Activated T-helper 2 cell treated with anti-CD3 and anti-CD28 coated beads, Interferon-gamma antibody, Interleukin-2, Interleukin-4, amounts not matched to agents 10 μg/mL and 5 μg/mL and 100 μg/mL, durations not matched to agents 14 hours and 24 hours and 36 hours (primary cell): ENCODE measurements around the gene TMOD1. TPM values are rescaled to one million over a fixed set of nuclear protein-coding genes. Genes with fewer than 3 reads are reported as not detected.
A peak's percentile ranks its signal among the peaks of the same experiment; 100 is the strongest.

ENCODE experiments used
- DNase-seq: peaks from one replicate; pipeline ENCODE4 v3.0.0; 2021; ENCODE audit warnings: low spot score
- H3K27ac Mint-ChIP-seq: one replicate; pipeline ENCODE4 v1.8.0; 2021; ENCODE audit warnings: mixed read lengths
- H3K27me3 Mint-ChIP-seq: one replicate; pipeline ENCODE4 v1.8.0; 2021; ENCODE audit warnings: low read depth, mixed read lengths
- H3K36me3 Mint-ChIP-seq: one replicate; pipeline ENCODE4 v1.8.0; 2021; ENCODE audit warnings: low read depth, mixed read lengths
- H3K4me1 Mint-ChIP-seq: one replicate; pipeline ENCODE4 v1.8.0; 2021; ENCODE audit warnings: low read depth, mixed read lengths
- H3K4me3 Mint-ChIP-seq: one replicate; pipeline ENCODE4 v1.8.0; 2021; ENCODE audit warnings: low read depth, mild to moderate bottlenecking, moderate library complexity, mixed read lengths
- H3K9me3 Mint-ChIP-seq: one replicate; pipeline ENCODE4 v1.8.0; 2021; ENCODE audit warnings: mixed read lengths
- intact Hi-C: fragments of 100-400 bp; cut with micrococcal nuclease; formaldehyde crosslinking; loops from one replicate; pipeline ENCODE4 v1.15.1; 2023
- total RNA-seq: library from RNA; stranded (reverse); gene quantifications from 2 replicates; pipeline ENCODE4 v1.2.3, GENCODE V29; 2022

Gene TMOD1
- total RNA-seq, 1 donor from 2014 or later = 0.96 TPM

GRCh38 chr9:97527626-97528528 lies 26.4 kb downstream of the TMOD1 start:
- Mint-ChIP-seq H3K27me3 (peaks cover 2% of the 10 kb centered on the region), H3K4me3 (no peak overlapping the region), H3K36me3 (no peaks in the 10 kb centered on the region), H3K27ac (no peak overlapping the region), H3K9me3 (no peaks in the 10 kb centered on the region), H3K4me1 (peaks cover 5% of the 10 kb centered on the region)
- DNase-seq = no peak
- intact Hi-C loops = no loop called here

DNA sequence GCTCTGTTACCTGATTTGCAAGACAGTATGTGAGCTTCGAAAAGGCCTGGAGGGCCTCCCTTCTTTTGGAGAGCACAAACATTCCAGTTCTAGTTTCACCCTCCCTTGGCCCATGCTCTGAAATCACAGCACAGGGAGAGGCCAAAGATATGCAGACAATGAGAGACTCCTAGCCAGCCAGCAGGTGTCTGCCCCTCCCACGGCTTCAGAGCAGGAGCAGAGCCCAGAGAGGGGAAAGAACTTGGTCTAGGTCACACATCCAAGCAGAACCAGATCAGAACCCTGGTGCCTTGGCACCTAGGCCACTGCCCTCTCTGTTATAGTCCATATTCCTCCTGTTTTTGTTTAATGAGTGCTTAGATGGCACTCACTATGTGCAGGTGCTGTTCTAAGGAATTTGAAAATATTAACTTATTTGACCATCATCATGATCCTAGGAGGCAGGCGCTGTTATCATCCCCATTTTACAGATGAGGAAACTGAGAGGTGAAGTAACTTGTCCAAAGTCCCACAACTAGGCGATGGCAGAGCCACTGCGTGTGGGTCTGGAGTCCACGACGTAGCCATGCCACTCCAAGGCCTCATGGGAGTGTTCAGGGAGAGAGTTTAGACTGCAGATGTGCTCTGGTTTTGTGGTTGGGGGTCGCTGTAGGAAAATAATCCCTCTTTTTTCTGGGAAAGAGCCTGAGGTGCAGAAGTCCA lies 27.2 kb downstream of the TMOD1 start:
- Mint-ChIP-seq H3K27me3 (peaks cover 2% of the 10 kb centered on the region), H3K36me3 (no peaks in the 10 kb centered on the region), H3K4me1 (peaks cover 5% of the 10 kb centered on the region), H3K27ac (no peak overlapping the region), H3K9me3 (no peaks in the 10 kb centered on the region), H3K4me3 (no peak overlapping the region)
- no peak for DNase-seq
- intact Hi-C loops = no loop called here

DNA sequence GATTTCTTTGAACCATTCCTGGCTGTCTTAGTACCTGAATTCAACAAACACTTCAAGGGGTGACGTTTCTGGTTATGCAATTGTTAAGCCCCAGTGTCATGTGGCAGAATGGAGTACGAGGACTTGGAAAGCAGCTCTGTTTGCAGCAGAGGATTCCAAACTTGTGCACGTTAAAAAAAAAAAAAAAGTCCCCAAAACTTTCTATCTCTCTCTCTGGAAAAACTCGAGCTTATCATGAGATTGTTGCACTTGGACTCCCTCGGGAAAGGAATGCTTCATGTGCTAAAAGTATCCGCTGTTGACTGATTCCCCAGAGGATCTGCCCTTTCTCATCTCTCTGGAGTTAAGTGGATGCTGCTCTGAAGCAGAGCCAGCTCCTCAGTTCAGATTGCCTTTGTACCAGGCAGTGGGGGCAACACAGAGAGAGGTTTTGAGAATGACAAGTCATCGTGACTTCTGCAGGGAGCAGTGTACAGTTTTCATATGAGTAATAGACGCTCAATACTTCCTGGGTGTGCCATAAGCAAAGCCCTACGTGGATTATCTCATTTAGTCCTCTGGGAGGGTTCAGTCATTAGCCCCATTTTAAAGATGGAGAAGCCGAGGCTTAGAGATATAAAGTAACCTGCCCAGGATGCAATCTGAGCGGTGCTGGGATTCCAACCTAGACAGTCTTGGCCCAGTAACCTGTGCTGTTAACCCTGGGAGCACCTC lies 28.1 kb downstream of the TMOD1 start:
- intact Hi-C loops = no loop called here

DNA sequence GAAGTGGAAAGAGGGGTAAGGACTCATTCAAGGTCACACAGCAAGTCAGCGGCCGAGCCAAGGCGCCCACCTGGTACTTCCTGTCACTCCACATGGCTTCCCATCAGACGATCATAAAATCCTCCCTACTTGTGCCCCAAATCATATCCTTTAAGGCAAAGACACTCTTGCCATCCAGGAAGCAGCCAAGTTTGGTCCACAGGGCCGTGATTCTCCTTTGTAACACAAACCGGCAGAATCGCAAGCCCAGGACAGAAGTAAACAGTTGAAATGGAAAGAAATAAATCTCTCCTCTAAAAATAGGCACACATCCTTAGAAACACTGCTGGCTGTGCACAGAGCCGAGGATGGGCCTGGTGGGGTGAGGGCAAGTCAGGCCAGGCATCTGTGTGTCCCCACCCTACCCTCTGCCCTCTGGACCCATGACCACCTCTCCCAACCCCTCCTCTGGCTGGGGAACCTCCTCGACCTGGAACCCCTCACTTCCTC lies 30.5 kb downstream of the TMOD1 start:
- Mint-ChIP-seq H3K9me3 (no peaks in the 10 kb centered on the region), H3K4me1 (peaks cover 5% of the 10 kb centered on the region), H3K27ac (no peak overlapping the region), H3K4me3 (no peak overlapping the region), H3K27me3 (peaks cover 4% of the 10 kb centered on the region), H3K36me3 (no peaks in the 10 kb centered on the region)
- intact Hi-C loops = no loop called here
- no peak for DNase-seq

More for the DNA sequence above, 28.1 kb downstream of the TMOD1 start:
- Mint-ChIP-seq H3K4me1 (peaks cover 5% of the 10 kb centered on the region), H3K4me3 (no peak overlapping the region), H3K27ac (peak overlapping the region; percentile 27), H3K27me3 (peaks cover 2% of the 10 kb centered on the region), H3K9me3 (no peaks in the 10 kb centered on the region), H3K36me3 (no peaks in the 10 kb centered on the region)
- no peak for DNase-seq

- no peaks in the 10 kb centered on the region for H3K9me3 Mint-ChIP-seq
- intact Hi-C loops = no loop called here
- DNase-seq = no peak
Observed at GRCh38 chr9:97534185-97534584, 32.7 kb downstream of the TMOD1 start.

DNA sequence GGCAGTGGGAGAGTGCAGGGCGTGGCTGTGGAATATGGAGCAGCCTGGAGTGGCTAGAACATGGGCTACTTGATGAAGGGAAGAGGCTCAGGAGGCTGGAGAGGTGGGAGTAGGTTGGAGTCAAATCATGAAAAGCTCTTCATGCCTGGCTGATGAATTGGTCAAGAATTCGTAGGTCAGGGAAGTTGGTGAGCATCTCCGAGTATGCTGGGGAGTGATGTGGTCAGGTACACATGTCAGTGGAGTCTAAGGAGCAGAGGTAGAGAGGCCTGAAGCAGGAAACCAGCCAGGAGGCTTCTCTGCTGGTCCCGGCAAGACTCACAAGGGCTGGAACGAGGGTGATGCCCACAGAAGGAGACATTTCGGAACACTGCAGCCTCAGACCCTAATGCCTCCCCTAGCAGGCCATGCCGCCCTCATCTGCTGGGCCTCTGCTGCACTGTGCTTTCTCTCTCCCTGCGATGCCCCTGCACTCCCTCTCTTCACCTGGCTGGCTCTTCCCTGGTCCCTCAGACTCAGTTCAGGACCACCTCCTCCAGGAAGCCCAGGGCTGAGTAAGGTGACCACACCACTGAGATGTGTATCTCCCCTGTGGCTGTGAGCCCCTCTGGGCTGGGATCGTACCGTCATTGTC lies 33.6 kb downstream of the TMOD1 start:
- Mint-ChIP-seq H3K9me3 (no peaks in the 10 kb centered on the region), H3K27me3 (peaks cover 15% of the 10 kb centered on the region), H3K4me1 (no peaks in the 10 kb centered on the region), H3K4me3 (no peak overlapping the region), H3K36me3 (no peaks in the 10 kb centered on the region), H3K27ac (no peak overlapping the region)
- DNase-seq = no peak
- intact Hi-C loops = no loop called here

More at GRCh38 chr9:97534185-97534584, 32.7 kb downstream of the TMOD1 start:
- no peak overlapping the region for H3K4me3 Mint-ChIP-seq
- H3K36me3 Mint-ChIP-seq = no peaks in the 10 kb centered on the region
- H3K27me3 Mint-ChIP-seq = peaks cover 11% of the 10 kb centered on the region
- H3K4me1 Mint-ChIP-seq = peaks cover 5% of the 10 kb centered on the region
- H3K27ac Mint-ChIP-seq = no peak overlapping the region

- Mint-ChIP-seq H3K27ac (no peak overlapping the region), H3K4me1 (no peaks in the 10 kb centered on the region), H3K4me3 (no peak overlapping the region), H3K27me3 (peaks cover 20% of the 10 kb centered on the region), H3K36me3 (no peaks in the 10 kb centered on the region), H3K9me3 (no peaks in the 10 kb centered on the region)
- DNase-seq = no peak
- intact Hi-C loops = no loop called here
Observed at GRCh38 chr9:97535771-97536170, 34.3 kb downstream of the TMOD1 start.

DNA sequence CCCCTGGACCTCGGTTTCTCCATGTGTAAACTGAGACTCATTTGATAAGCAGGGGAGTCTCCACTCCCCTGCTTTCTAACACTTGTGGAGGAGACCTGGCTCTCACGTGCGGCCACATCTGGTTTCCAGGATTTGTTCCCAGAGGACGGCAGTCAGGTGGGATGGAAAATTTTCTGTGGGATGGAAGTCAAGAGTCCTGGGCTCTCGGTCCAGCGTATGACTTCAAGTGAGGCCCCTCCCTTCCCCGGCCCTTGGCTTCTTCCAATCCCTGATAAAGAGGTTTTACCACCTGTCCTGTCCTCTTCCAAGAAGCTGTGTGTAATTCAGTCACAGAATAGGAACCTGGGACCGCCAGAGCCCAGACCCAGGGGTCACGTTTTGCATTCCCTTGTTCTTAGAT lies 35.0 kb downstream of the TMOD1 start:
- H3K27ac Mint-ChIP-seq = no peak overlapping the region
- H3K4me1 Mint-ChIP-seq = no peaks in the 10 kb centered on the region
- H3K4me3 Mint-ChIP-seq = no peak overlapping the region
- H3K36me3 Mint-ChIP-seq = no peaks in the 10 kb centered on the region
- DNase-seq = no peak
- H3K9me3 Mint-ChIP-seq = no peaks in the 10 kb centered on the region
- peaks cover 20% of the 10 kb centered on the region for H3K27me3 Mint-ChIP-seq
- intact Hi-C loops = no loop called here

DNA sequence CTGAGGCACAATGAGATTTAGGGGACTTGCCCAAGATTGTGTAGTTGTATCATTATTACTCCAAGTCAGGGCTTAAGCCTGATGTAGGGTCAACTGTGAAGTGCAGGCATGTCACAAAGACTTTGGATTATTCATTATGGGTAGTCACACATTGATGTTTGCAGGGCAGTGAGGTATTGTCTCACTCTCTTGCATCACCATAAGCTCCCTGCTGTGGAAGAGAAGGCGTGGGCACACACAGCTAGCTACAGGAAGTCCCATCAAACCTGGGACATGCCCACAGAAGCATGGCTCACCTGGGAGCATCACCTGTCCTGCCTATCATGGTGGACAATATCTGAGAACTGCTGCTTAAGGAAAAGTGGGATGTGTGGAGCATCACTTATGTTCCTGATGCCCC lies 42.1 kb downstream of the TMOD1 start:
- Mint-ChIP-seq H3K27me3 (peaks cover 16% of the 10 kb centered on the region), H3K4me3 (no peak overlapping the region)

DNA sequence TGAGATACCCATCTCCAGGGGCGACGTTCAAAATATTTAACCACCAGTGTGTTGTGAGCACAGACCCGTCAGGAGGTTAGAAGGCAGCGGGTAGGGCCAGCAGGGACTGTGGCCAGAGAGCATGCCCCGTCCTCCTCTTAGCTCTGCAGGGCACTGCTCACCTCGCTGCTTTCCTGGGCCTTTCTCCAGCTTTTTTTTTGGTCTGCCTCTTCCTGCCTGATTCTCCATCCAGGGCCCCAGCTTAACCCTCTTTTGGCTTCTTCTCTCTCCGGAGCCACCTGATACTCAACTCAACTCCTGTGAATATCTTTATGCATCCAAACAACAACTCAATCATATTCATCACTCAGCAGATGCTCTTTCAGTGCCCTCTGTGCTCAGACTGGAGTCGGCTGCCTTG lies 44.0 kb downstream of the TMOD1 start:
- H3K9me3 Mint-ChIP-seq = no peaks in the 10 kb centered on the region
- no peak for DNase-seq
- no peak overlapping the region for H3K27ac Mint-ChIP-seq
- peaks cover 13% of the 10 kb centered on the region for H3K27me3 Mint-ChIP-seq
- H3K36me3 Mint-ChIP-seq = no peaks in the 10 kb centered on the region
- intact Hi-C loops = no loop called here
- H3K4me1 Mint-ChIP-seq = no peaks in the 10 kb centered on the region
- no peak overlapping the region for H3K4me3 Mint-ChIP-seq

More for the DNA sequence above, 42.1 kb downstream of the TMOD1 start:
- DNase-seq = no peak
- intact Hi-C loops = no loop called here
- Mint-ChIP-seq H3K27ac (no peak overlapping the region), H3K4me1 (no peaks in the 10 kb centered on the region), H3K9me3 (no peaks in the 10 kb centered on the region), H3K36me3 (no peaks in the 10 kb centered on the region)

DNA sequence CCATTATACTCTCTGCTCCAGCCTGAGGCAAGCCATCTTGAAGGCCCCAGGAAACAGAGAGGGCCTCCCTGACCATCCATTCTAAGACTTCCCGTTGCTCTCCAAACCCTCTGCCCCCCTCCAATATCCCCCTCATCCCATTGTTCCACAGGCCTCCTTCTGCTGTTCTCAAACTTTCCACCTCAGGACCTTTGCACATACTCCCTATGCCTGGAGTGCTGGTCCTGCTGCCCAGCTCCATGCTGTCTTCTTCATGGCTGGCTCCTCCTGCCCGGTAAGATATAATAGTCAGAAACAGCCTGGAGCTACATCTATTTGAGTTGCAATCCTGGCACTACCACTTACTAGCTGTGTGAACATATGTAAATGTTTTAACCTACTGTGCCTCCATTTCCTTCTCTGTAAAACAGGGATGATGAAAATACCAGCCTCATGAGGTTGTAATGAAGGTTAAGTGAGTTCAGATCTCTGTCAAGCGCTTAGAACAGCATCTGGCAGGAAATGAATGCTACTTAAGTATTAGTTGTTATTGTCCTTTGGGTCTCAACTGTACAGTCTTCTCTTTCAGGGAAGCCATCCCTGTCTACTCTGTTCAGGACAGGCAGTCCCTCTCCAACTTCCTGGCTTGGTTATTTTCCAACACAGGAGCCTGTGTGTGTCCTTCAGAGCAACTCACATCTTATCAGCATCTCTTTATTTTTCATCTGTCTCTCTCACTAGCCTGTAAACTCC lies 45.8 kb downstream of the TMOD1 start:
- intact Hi-C loops = no loop called here

GRCh38 chr9:97548379-97548778 lies 46.9 kb downstream of the TMOD1 start:
- intact Hi-C loops = no loop called here
- Mint-ChIP-seq H3K4me1 (no peaks in the 10 kb centered on the region), H3K4me3 (no peak overlapping the region), H3K27ac (no peak overlapping the region), H3K9me3 (no peaks in the 10 kb centered on the region), H3K36me3 (no peaks in the 10 kb centered on the region), H3K27me3 (peaks cover 29% of the 10 kb centered on the region)
- no peak for DNase-seq

More for the DNA sequence above, 45.8 kb downstream of the TMOD1 start:
- Mint-ChIP-seq H3K4me1 (no peaks in the 10 kb centered on the region), H3K27me3 (peaks cover 21% of the 10 kb centered on the region), H3K9me3 (no peaks in the 10 kb centered on the region), H3K36me3 (no peaks in the 10 kb centered on the region), H3K4me3 (no peak overlapping the region), H3K27ac (no peak overlapping the region)
- no peak for DNase-seq
